Stimulated activated naive CD4-positive, alpha-beta T cell (primary cell): ENCODE measurements around the gene TCP10L.
"Not testable (repeated sequence)": the region's sequence is repeated elsewhere in the genome, so short reads cannot be mapped to it uniquely, and the experiment has no call there.

Source experiments
- DNase-seq, 6 experiments: peaks; one replicate each; lab custom pipeline; 2025; lab: John Stamatoyannopoulos, UW

Gene TCP10L

DNA sequence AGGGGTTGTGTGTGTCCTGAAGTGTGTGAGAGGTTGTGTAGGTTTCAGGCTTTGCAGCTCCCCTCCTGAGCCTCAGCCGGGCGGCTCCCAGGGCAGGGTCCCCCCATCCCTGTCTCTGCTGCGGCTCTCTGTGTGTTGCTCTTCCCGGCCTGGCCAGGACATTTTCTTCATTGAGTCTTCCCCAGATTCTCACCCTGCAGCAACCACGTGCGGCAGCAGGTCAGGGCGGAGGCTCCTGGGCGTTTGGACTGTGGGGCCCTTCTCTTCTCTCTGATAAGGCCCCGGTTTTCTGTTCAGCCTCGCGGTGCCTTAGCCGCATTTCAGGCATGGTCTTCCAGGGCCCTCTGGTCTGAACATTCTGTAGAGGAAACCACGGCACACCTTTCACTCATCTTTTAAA, 1.8 kb upstream of the TCP10L start:
- DNase-seq: no peak

DNA sequence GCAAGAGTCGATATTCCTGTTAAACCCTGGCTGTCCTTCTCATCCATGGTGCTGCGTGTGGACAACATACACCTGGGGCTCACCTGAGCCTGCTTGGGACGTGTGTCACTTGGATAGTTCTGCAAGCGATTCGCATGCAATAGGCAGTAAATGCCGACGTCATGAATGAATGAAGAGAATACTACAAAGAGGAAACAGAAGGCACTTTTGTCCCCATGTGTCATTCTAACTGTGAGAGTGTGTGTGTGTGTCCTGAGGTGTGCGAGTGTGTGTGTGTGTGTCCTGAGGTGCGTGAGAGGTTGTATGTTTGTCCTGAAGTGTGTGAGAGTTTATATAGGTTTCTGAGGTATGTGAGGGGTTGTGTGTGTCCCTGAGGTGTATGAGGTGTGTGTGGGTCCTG, 647 bp upstream of the TCP10L start:
- no peak for DNase-seq

DNA sequence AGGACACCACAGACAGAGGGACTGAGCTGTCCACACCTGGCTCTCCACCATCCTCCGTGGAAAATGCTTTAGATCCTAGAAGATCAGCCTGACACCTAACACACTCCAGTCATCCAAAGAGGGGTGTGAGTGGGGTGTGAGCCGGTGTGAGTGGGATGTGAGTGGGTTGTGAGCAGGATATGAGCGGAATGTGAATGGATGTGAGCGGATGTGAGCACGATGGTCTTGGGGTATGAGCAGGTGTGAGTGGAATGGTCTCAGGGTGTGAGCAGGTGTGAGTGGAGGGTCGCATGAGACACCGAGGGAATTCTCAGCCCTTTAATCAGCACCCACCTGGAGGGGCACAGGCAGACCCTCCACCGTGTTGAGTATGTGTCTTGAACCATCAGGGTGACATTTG, 851 bp downstream of the TCP10L start:
- DNase-seq: no peak

DNA sequence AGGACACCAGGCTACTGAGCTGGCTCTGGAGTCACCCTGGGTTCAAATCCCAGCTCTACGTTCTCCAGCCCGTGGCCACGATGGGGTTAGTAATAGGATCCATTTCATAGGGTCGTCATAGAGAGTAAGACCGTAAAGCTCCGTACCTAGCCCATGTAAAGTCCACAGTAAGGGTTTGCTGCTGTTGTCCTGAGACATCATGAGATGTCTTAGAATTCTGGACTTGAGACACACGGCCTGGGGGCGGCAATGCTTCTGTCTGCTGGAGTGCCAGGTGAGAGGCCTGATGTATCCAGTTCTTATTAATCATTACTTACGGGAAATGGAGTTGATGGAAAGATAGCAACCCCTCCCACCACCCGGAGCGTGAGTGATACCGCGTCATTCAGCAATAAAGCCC, 3.6 kb downstream of the TCP10L start:
- DNase-seq: no peak

DNA sequence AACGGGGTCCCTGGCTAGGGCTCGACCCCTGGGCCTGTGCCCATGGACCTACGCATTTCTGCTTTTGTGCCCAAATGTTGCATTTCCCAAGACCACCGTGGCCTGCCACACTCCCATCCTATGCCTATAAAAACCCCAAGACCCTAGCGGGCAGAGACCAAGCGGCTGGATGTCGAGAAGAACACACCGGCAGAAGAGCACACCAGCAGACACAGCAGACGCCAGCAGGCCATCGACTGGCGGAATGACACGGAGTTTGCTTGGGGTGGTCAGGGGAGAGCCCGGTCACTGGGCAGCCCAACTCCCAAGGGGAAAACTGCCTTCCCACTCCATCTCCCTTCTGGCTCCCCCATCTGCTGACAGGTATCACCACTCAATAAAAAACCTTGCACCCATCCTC, 4.4 kb downstream of the TCP10L start:
- DNase-seq: no peak

DNA sequence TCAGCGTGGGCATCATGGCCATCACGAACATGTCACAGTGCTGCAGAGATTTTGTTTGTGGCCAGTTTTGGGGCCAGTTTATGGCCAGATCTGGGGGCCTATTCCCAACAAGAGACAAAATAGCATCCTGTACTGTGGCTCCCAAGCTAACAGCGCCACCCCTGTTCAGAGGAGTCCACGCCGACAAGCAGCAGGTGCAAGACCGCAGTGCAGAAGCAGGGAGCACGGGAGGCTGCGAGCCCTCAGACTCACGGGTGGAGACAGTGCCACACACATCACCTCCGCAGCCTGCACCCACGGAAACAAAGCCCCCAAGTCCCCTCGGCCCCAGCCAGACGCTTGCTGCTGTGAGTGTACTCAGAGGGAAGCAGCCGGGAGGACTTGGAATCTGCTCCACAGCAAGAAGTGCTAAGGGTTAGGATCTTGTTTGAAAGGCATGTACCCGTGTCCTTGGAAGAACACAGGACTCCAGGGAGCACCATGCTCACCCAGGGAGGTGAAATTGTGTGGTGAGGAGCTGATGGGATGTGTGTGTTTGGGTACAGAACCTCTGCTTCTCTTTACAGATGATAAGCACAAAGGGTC, 7.1 kb downstream of the TCP10L start:
- DNase-seq: peak in 1 of 6 experiments; percentile 0

DNA sequence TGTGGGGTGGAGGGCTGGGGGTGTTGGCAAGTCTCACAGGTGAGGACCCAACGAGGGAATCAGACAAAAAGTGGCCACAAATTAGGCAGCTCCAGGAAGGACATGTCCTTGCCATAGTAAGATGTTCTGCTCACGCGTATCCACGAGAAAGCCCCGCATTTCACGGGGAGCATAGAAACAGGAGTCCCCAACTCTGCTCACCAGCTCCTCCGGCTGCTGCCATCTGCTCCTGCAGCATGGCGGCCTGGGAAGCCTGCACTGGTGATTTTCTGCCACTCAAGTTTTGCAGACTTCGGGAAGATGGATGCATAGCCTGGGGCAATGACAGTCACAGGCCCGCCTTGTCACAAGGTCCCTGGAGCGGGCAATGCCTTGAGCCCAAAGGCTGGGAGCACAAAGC, 9.3 kb downstream of the TCP10L start:
- DNase-seq: no peak

DNA sequence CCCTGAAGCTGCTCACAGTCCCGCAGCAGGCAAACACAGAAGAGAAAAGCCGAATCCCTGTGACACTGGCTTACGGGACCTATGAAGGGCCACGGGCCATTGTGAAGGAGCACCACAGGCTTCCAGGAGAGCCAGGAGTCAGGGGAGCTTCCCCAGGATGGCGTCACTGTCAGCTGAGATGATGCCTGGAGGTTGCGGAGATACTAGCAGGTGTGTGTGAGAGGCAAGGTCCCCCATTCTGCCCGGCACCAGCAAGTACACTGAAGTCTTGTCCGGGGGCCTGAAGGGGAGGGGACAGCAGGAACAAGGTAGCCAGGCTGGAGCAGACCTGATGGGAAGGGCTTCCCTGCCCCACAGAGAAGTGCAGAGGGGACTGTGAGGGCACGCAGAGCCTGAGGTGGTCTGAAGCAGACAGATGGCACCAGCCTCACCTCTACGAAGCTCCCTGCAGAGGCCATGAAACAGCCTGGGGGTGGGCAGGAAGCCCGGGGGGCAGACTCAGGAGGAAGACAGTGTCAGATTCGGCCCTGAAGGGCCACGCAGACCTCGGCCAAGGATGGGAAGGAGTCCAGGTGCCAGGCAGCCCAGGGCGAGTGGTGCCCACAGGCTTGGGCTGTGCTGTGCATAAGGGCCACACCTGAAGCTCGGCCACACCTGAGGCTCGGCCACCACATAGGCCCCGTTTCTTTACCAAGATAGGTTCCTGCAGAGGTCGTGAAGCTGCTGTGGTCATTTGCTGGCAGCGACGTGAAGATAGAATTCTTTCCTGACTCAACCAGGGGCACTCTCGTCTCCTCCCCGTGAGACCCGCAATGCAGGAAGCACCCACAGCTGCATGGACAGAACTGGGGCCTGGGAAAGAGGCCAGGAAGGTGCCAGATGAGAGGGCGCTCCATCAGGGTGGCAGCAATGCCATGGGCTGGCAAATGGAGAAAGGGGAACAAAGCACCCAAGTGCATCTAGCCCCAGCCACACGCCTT, 10.1 kb downstream of the TCP10L start:
- DNase-seq: no peak

DNA sequence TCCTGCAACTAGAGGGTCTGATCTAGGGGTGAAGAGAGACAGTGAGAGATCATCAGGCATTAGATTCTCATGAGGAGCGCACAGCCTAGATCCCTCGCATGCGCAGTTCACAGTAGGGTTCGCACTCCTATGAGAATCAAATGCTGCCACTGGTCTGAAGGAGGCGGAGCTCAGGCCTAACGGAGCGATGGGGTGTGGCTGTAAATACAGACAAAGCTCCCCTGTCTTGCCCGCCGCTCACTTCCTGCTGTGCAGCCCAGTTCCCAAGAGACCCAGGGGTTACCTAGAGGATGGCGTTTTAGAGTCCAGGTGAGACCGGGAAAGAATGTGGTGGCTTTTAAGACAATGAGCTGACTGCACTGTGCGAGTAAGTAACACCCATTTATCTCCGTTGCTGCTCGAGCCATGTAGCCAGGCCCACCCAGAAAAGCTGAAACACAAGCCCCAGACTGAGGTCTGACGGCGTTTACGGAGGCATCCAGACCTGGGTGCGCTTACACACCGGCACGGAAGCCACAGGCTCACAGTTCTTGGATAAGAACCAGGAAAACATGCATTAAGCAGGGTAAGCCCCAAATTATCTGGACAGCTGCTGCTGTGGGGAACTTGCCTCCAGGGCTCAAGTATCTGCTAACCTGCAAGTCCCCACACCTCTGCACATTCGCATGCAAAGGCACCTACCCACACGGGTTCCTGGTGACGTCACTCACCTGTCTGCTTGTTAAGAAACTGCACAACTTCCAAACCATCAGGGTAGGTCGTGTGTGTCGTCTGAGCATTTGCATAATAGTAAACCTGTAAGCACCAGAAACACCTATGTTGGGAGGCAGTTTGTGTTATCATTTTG, 12.5 kb downstream of the TCP10L start:
- no peak for DNase-seq

DNA sequence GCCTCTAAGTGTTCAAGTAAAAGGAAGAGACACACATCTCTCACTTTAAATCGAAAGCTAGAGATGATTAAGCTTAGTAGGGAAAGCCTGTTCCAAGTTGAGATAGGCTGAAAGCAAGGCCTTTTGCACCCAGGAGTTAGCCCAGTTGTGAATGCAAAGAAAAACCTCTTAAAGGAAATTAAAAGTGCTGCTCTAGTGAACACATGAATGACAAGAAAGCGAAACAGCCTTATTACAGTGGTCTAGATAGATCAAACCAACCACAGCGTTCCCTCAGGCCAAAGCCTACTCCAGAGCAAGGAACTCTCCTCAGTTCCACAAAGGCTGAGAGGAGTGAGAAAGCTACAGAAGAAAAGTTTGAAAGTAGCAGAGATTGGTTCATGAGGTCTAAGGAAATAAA, 14.9 kb downstream of the TCP10L start:
- DNase-seq: no peak

DNA sequence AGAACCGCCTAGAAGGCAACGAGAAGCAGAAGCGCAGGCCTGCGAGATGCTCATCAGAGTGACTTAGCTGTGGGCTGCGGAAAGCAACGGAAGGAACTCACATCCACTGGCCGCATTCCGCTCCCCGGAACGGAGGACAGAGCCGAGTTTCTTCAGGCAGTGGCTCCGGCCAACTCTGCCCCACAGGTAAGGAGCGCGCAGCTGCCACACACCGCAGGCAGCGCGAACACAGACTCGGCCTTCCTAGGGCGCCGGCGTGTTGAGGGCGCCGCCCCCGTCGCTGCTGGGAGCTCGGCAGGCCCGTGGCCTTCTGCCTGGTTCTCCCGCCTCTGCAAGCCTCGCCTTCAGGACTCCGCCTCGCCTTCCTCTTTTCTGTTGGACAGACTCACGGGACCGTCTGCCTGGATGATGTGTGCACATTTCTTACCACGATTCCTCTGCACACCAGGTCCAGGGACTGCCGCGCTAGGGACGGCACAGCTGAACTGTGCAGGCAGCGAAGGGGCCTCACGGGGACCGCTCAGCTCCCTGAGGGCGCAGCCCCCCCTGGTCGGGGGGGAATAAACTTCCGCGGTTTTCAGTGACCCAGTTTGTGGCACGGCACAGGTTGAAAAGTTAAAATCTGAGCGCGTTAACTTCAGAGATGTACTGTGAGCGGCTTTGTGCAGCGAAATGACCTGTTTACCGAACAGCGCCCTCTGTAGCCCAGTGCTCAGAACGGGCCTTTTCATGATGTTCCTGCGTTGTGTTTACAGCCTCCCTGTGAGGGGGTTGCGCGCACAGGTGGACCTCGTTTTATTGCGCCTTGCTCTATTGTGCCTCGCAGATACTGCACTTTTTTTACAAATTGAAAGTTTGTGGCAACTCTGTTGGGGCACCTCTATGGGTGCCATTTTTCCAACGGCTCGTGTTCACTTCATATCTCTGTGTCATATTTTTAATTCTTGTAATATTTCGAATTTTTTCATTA, 15.8 kb downstream of the TCP10L start:
- DNase-seq: peak; percentile 56 to 80 (median 70)

DNA sequence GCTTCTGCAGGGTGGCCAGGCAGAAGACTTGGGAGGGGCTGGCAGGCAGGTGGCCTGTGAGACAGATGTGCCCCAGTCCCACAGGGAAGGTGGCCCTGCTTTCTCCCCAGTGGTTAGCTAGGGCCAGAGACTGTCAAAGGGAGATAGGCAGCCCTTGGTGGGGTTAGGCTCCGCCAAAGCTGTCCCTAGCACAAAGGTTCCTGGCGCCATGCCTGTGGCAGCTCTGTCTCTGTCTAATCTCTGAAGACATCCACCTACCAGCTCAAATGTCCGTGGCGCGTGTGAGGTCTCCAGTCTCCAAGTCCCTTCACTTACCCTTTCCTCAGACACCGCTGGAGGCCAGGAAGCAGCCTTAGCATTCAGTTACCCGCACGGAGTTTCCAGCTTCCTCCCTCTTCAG, 17.7 kb downstream of the TCP10L start:
- no peak for DNase-seq

DNA sequence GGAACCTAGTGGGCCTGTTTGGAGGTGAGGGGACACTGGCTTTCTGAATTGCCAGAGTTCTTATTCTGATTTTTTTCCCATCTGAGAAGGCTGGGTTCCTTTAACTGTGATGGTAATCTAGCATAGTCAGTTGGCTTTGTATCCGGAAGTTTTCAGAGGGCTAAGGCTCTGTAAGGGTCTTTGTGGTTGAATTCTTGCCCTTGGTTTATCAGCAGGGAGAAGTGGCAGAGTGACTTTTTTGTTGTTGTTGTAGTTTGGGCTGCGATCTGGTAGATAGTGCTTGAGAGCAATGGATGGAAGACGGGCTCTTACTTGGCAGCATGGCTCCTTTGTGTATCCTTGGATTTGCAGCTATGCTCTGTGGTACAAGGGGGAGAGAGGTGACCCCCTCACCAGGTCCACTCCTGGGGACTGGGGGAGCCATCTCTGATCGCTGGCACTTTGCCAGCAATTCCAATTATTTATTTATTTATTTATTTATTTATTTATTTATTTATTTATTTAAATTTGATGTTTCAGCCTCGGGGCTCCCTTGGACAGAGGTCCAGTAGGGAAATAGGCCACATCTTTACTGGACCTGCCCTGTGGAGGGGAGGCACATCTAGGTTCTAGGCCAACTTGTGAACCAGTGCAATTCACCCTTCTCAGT, 18.5 kb downstream of the TCP10L start:
- DNase-seq: no peak

DNA sequence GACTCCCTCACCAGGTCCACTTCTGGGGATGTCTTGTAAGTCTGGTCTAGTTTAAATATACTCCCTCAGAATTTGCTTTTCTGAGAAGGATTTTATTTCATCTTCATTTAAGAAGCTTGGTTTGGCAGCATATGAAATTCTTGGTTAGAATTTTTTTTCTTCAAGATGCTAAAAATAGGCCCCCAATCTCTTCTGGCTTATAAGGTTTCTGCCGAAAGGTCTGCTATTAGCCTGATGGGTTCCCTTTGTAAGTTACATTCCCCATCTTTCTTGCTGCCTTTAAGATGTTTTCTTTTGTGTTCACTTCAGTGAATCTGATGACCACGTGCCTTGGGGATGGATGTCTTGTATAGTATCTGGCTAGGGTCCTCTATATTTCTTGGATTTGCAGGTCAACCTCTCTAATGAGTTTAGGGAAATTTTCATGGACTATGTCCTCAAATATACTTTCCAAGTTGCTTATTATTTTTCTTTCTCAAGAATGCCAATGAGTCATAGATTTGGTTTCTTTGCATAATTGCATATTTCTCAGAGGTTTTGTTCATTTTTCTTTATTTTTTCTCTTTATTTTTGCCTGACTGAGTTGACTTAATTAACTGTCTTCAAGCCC, 19.4 kb downstream of the TCP10L start:
- DNase-seq: no peak

DNA sequence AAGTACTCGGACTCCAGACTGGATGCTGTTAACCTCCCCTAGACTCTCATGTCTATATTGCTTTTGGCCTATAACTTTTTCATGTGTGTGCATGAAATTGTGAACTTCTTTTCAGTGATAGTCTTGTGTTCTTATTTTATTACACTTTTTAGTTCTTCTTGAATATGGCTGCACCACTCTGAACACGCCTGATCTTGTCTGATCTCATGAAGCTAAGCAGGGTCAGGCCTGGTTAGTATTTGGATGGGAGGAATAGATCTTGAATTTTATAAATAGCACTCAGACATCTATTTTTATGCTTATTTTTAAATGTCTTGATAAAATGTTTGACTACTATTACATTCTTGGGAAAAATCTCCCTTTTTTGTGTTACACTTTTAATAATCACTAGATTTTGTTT, 22.4 kb downstream of the TCP10L start:
- DNase-seq: no peak

DNA sequence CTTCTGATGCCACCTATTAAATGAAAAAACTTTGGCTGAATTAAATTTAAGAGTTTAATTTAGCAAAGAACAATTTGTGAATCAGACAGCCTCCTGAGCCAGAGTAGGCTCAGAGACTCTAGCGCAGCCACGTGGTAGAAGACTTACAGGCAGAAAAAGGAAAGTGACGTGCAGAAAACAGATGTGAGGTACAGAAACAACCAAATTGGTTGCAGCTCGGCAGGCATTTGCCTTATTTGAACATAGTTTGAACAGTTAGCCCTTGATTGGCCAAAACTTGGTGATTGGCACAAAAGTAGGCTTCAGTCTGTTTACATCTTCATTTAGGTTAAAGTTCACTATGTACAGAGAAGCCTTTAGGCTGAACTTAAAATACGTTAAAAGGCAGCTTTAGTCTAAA, 22.9 kb downstream of the TCP10L start:
- DNase-seq: no peak

DNA sequence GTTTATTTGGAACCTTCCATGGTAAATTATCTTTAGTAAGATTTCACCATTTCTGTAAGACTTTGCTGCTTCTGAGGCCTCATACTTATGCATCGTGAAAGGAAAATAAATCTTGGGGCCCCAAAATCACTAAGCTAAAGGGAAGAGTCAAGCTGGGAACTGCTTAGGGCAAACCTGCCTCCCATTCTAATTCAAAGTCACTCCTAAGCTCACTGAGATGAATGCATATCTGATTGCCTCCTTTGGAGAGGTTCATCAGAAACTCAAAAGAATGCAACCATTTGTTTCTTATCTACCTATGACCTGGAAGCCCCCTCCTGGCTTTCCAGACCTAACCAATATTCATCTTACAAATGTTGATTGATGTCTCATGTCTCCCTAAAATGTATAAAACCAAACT, 23.8 kb downstream of the TCP10L start:
- DNase-seq: not testable (repeated sequence)

DNA sequence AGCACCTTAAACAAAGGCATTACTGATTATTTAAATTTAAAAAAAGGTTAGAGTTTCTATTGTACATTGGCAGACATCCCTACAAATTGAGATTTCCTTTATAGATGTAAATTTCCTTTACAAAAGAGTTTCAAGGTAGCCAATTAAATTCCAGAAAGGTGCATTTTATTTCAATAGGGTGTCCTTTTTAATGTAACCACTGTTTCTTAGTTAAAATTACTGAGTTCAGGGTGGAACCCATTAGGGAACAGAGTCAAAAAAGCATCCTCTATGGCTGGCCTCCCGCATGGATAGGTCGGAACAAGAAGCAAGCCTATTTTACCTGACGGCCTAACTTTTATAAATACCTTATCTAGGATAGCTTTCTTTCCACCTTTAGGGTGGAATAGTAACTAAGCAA, 24.4 kb downstream of the TCP10L start:
- no peak for DNase-seq

DNA sequence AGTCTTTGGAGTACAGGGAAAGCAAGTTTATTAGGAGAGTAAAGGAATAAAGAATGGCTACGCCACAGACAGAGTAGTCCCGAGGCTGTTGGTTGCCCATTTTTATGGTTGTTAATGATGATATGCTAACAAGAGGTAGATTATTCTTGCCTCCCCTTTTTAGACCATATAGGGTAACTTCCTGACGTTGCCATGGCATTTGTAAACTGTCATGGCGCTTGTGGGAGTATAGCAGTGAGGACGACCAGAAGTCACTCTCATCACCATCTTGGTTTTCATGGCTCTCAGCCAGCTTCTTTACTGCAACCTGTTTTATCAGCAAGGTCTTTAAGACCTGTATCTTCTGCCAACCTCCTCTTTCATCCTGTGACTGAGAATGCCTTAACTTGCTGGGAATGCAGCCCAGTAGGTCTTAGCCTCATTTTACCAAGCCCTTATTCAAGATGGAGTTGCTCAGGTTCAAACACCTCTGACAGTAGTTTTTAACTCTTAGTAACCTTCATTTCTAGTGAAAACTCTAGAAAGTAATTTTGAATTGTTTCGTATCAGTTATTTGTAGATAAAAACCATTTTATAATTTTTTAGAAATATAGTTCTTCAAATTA, 26.2 kb downstream of the TCP10L start:
- DNase-seq: no peak

DNA sequence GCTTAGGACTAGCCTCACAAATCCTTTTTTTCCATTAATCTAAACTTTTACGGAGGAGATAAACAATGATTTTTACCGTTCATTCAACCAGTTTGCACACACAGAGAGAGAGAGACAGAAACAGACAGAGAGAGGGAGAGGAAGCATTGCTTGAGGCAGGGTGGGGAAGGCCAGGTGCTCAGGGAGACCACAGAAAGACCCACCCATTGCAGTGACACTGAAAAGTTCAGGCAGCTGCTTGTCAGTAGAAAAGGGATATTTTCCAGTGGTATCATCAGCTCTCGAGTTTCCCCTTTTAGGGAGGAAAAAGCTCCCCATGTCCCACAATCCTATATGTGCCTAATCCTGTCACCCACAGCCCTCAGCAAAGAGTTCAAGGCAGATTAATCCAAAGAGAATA, 27.2 kb downstream of the TCP10L start:
- DNase-seq: no peak
